ENCODE data around the gene PIGV. TPM values are rescaled to one million over a fixed set of nuclear protein-coding genes. Genes with fewer than 3 reads are reported as not detected.

Gene PIGV
- total and polyA plus RNA-seq, 12 donors = 6.7 to 43.1 (median 28.4) TPM

DNA sequence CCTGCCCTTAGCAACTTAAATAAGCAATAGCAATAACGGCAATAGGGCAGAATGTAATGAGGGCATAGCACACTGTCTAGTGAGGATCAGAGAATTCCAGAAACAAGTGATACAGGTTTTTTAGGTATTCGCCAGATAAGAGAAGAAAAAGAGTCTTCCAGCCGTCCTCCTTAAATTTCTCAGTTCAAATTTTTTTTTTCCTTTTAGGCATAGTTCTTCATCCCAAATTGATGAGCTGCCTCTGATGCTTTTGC lies 1.8 kb downstream of the PIGV start:
- TF ChIP-seq, protein P1, sequence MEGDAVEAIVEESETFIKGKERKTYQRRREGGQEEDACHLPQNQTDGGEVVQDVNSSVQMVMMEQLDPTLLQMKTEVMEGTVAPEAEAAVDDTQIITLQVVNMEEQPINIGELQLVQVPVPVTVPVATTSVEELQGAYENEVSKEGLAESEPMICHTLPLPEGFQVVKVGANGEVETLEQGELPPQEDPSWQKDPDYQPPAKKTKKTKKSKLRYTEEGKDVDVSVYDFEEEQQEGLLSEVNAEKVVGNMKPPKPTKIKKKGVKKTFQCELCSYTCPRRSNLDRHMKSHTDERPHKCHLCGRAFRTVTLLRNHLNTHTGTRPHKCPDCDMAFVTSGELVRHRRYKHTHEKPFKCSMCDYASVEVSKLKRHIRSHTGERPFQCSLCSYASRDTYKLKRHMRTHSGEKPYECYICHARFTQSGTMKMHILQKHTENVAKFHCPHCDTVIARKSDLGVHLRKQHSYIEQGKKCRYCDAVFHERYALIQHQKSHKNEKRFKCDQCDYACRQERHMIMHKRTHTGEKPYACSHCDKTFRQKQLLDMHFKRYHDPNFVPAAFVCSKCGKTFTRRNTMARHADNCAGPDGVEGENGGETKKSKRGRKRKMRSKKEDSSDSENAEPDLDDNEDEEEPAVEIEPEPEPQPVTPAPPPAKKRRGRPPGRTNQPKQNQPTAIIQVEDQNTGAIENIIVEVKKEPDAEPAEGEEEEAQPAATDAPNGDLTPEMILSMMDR (IDR thresholded peaks at IDR 0.05) = no peak
- no peak for TF ChIP-seq POLR2A (IDR thresholded peaks at IDR 0.05)
- Histone ChIP-seq H3K4me3 (no peak overlapping the region), H3K4me1 (replicated peaks in 1 of 2) (peaks cover 27 to 42% of the 10 kb centered on the region in 2 donors), H3K9me3 (replicated peaks in 1 of 3) (no peaks in the 10 kb centered on the region), H3K27me3 (no peaks in the 10 kb centered on the region), H3K27ac (peak overlapping the region in 3 of 5 donors; percentile 18 to 99 (median 97)), H3K36me3 (replicated peaks in 1 of 2) (peaks cover 0 to 6% of the 10 kb centered on the region in 2 donors)
- WGBS, 4 donors = 61 to 72% (median 63%) methylated on average over 3 of the region's 3 CpGs
- DNase-seq = no peak
- intact Hi-C loops (cut with DNase I) = loop anchor here in 1 of 2 donors (2.0 kb wide), 1 partner anchor 189 kb away; no protein-coding TSS in a partner anchor

- Histone ChIP-seq H3K9me3 (replicated peaks in 1 of 3) (no peaks in the 10 kb centered on the region), H3K36me3 (replicated peaks in 1 of 2) (peaks cover 0 to 10% of the 10 kb centered on the region in 2 donors), H3K27ac (no peak overlapping the region), H3K4me1 (replicated peaks in 1 of 2) (peaks cover 24 to 38% of the 10 kb centered on the region in 2 donors), H3K27me3 (no peaks in the 10 kb centered on the region), H3K4me3 (no peak overlapping the region)
- WGBS, 4 donors = 71 to 77% (median 74%) methylated on average over 4 of the region's 4 CpGs
- TF ChIP-seq, protein P1 (IDR thresholded peaks at IDR 0.05) = no peak
- no peak for TF ChIP-seq POLR2A (IDR thresholded peaks at IDR 0.05)
- intact Hi-C loops (cut with DNase I) = loop anchor here (2.0 to 5.0 kb wide), 2 partner anchors 188 to 189 kb away; no protein-coding TSS in a partner anchor
- no peak for DNase-seq
Observed at GRCh38 chr1:26789931-26790330, 2.2 kb downstream of the PIGV start.

DNA sequence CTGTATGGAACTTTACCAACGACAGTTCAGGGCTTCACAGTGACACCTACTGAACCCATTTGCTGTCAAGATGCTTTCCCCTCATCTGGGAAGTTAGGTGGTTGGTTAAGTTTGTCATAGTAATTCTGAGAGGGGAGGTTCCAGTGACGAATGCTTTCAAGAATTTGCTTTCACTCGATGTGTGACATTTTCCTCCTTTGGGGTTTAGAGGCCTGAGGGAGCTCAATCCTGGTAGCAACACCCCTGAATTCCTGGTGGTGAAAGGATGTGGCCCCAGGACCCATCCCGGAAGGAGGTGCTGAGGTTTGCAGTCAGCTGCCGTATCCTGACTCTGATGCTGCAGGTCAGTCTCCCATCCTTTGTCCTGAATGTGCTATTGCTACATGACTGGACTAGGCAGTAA lies 2.8 kb downstream of the PIGV start:
- Histone ChIP-seq H3K27me3 (no peaks in the 10 kb centered on the region), H3K4me3 (no peak overlapping the region), H3K4me1 (replicated peaks in 1 of 2) (peaks cover 24 to 31% of the 10 kb centered on the region in 2 donors), H3K9me3 (replicated peaks in 1 of 3) (no peaks in the 10 kb centered on the region), H3K36me3 (replicated peaks in 1 of 2) (peaks cover 0 to 12% of the 10 kb centered on the region in 2 donors), H3K27ac (no peak overlapping the region)
- no peak for DNase-seq
- intact Hi-C loops (cut with DNase I) = loop anchor here in 1 of 2 donors (5.0 kb wide), 1 partner anchor 188 kb away; no protein-coding TSS in a partner anchor
- TF ChIP-seq, protein P1 (IDR thresholded peaks at IDR 0.05) = no peak
- TF ChIP-seq POLR2A (IDR thresholded peaks at IDR 0.05) = no peak
- WGBS, 4 donors = 73 to 79% (median 75%) methylated on average over 5 of the region's 5 CpGs

GRCh38 chr1:26791148-26791547 lies 3.4 kb downstream of the PIGV start:
- Histone ChIP-seq H3K27me3 (no peaks in the 10 kb centered on the region), H3K27ac (no peak overlapping the region), H3K9me3 (replicated peaks in 1 of 3) (no peaks in the 10 kb centered on the region), H3K4me1 (replicated peaks in 1 of 2) (peaks cover 18 to 25% of the 10 kb centered on the region in 2 donors), H3K4me3 (no peak overlapping the region), H3K36me3 (replicated peaks in 1 of 2) (peaks cover 0 to 12% of the 10 kb centered on the region in 2 donors)
- DNase-seq = no peak
- intact Hi-C loops (cut with DNase I) = loop anchor here in 1 of 2 donors (5.0 kb wide), 1 partner anchor 189 kb away; no protein-coding TSS in a partner anchor
- WGBS, 4 donors = 72 to 80% (median 73%) methylated on average over 6 of the region's 6 CpGs
- TF ChIP-seq, protein P1 (IDR thresholded peaks at IDR 0.05) = no peak
- TF ChIP-seq POLR2A (IDR thresholded peaks at IDR 0.05) = no peak

Measured in adrenal gland (tissue), 12 donors.